T1000 (cell line): ENCODE data around the gene SOD3.

Experiments
- DNase-seq: peaks from one replicate; lab custom pipeline; 2025; ENCODE audit warnings: mixed read lengths; lab: John Stamatoyannopoulos, UW

SOD3 gene

GRCh38 chr4:24801136-24801855, 5.9 kb downstream of the SOD3 start:
- DNase-seq, result no peak

DNA sequence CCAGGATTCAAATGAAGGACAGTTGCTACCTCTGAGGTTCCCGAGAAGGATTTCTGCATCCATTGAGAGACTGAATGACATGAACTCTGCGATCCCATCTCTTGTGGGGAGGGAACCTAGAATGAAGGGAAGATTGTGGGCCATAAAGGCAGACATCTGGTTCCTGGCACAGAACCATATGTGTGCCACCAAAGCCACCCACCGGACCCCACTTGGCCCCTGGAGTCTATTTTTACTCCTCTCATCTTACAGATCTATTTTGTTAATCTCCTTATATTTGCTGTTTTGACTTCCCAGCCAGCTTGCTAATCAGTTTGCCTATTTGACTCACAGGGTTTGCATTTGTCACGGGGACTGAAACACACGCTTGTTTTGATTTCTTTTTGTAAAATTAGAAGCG, 7.3 kb downstream of the SOD3 start:
- no peak for DNase-seq

GRCh38 chr4:24805067-24805466, 9.7 kb downstream of the SOD3 start:
- DNase-seq, result no peak

- DNase-seq, result no peak
Observed at GRCh38 chr4:24805566-24805965, 10.2 kb downstream of the SOD3 start.

DNA sequence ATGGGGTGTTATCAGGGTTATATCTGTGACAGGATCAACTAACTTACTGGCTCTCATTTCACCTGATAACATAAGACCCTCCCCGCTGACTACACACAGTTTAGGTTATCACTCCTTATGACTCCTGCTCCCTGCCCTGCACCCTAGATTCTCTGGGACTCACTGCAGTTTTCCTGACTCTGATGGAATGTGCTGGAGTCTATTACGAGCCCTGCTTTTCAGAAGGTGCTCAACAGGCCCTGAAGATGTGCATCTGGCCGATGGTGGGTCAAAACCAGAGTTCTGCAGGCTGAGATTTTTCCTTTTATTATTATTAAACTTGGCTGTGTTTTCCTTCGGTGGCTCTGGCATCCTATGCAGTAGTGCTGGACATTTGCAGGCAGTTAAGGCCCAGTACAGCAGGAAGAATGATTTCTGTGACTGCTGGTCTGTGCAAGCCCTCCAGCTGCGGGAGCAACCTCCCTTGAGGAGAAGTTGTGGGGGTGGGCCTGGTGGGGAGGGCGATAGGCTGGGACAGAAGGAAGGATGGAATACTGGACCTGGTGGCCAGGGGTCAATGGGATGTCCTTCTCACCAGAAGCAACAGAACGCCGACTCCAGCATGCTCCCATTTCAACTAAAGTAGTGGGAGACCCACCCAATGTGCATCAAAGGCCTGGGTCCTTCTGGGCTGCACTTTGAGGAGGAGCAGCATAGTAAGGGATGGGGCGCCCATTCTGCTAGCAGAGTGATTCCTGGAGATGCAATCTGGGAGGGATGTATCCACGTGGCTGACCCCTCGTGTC, 11.0 kb downstream of the SOD3 start:
- no peak for DNase-seq

DNA sequence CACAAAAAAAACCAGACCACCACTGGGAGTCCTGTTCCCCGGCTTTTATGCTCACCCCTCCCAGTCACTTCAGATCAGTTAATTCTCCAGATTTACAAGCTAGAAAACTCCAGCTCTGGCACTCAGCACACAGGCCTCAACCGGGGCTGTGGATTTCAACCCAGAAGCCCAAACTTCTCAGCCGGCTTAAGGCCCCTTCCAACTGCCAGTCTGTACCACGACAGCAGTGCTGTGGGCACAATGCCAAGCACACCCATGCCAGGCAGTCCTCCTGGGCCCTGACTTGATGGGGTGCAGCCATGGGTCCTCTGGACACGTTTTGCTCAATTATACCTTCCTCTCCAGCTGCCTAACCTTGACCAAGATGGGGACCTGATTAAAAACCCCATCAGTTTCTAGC, 12.2 kb downstream of the SOD3 start:
- no peak for DNase-seq

DNA sequence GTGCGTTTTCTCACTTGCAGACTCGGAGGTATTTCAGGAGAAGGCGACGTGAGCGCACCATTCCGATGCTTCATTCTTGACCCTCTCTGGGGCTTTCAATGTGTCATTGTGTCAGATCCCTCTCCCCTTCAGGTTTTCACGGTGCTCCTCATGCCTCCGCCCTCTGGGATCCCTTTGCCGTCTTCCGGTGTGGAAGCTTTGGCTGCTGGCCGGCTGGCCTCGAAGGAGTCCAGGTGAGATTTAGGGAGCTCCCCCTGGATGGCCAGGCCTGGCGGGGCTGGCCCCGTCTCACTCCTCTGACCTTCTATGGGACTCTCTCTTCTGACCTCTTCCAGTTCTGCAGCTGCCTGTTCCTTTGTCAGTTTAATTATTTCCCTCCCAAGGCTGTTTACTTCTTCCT, 12.9 kb downstream of the SOD3 start:
- DNase-seq, result no peak

GRCh38 chr4:24808955-24809354, 13.6 kb downstream of the SOD3 start:
- DNase-seq, result no peak

DNA sequence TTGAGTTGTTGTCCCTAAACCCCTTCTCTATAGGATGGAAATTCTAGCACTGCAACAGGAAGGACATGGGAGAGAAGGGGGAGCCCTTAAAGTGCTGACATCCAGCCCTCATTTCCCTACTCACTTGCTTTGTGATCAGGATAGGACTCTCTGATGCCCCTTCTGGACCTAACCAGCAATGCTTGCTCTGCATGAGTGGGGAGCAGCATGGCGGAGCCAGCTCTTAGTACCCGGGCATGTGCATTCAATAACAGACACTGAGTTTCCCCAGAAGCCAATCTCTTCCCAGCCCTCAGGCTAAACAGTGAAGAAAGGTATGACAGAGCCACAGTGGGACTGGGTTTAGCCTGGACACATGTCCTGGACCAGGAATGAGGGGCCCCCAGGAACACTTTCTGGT, 14.0 kb downstream of the SOD3 start:
- no peak for DNase-seq

GRCh38 chr4:24809815-24810405, 14.5 kb downstream of the SOD3 start:
- no peak for DNase-seq

DNA sequence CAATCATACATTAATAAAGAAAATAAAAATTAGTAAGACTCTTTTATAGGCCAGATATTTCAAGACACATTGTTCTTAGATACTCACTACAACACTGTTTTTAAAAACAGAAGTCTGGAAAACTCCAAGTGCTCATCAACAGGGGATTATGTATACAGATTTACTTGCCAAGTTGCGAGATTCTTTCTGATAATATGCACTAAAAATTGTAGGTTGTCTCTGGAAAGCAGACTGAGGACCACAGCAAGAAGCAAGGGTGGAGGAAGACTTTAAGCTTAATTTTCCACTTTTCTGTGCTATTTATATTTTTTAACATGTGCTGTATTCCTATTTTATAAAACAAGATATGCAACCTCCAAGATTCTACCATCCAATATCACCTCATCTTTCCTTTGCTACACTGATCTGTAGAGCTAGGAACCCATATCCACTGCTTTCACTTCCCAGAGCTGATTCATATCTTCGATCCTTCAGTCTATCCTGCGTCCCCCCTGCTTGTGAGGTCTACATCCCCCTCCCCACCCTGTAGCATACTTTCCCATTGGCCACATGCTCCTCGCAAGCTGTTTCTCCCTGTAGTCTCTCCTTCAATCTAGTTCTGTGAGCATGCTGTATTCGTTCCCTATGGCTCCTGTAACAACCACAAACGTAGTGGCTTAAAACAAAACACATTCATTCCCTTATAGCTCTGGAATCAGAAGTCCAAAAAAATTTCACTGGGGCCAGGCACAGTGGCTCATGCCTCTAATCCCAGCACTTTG, 15.7 kb downstream of the SOD3 start:
- no peak for DNase-seq

GRCh38 chr4:24813732-24814131, 18.4 kb downstream of the SOD3 start:
- no peak for DNase-seq

DNA sequence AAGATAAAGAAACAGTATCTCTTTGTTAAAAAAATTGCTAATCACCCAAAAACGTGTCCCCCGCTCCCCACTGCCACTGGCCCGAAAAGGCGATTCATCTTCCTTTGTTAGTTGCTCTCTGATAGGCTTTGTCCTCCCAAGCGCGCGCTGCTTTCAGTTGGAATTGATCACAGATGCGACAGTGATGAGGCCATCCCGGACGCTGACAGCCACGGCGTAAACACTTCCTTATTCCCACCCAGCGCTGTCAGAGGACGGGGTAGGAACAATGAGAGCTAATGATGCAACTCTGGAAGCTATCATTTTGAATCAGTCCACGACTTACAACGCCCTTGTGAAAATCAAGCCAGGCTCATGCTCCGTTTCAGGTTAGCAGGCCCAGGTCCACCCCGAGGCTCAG, 21.4 kb downstream of the SOD3 start:
- DNase-seq, result no peak

- DNase-seq, result no peak
Observed at GRCh38 chr4:24820541-24820940, 25.2 kb downstream of the SOD3 start.

- DNase-seq, result no peak
Observed at GRCh38 chr4:24824720-24825119, 29.3 kb downstream of the SOD3 start.

DNA sequence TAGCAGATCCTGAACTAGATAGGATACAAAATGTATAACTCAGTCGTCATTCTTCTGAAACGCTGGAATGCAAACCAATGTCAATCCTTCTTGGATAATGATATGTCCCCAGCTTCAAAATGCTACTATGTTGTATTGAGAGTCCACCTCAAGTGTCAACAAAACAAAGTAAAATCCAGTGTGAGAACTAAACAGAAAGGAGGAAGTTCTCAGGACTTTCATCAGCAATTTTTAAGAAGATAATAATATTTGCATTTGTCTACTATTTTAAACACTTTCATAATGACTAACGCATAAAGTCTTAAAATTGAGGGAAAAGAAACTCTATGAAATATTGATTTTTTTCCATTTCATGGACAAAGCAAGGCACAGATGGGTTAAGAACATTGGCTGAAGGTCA, 36.3 kb downstream of the SOD3 start:
- no peak for DNase-seq

DNA sequence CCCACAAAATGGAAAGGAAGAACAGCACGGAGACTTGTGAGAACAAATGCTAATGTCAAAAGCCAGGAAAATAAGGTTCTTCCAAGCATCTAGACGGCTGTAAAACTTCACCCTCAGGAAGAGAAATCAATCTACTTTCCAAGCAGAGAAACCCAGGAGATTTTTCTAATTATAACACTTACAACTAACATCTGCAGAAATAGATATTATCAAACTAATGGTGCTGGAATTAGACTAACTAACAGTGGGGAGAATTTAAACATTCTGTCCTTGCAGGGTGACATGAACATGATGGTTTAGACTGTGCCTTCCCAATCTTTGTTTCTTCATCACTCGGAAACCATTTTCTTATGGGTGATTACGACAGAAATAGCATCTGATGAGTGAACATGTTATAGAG, 40.3 kb downstream of the SOD3 start:
- no peak for DNase-seq

GRCh38 chr4:24836661-24837242, 41.4 kb downstream of the SOD3 start:
- no peak for DNase-seq

DNA sequence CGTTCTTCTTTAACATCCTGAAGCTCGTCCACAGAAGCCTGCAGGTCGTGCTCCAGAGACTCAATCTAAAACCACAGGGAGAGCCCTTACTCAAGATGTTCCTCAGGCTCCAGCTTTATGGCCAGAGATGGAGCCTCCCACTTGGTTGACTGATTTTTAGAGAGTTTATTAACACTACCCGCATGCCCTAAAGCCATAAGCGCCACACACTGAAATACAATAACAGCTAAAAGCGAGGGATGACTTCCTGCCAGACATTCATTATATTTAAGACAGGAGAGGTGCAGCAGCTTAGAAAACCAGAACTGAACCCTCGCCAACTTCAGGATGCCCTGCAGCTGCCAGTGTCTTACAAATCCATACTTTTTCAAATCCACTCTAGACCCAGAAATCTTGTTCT, 42.0 kb downstream of the SOD3 start:
- no peak for DNase-seq

- DNase-seq, result no peak
Observed at GRCh38 chr4:24837781-24838180, 42.4 kb downstream of the SOD3 start.

GRCh38 chr4:24840362-24840761, 45.0 kb downstream of the SOD3 start:
- no peak for DNase-seq
